ENCODE data around the gene PSMB9. TPM values are rescaled to one million over a fixed set of nuclear protein-coding genes. Genes with fewer than 3 reads are reported as not detected.

Gene PSMB9
- total RNA-seq (2014; rRNA removed; shearing (Covaris generic)), result 23.9 and 29.9 TPM in 2 replicates

DNA sequence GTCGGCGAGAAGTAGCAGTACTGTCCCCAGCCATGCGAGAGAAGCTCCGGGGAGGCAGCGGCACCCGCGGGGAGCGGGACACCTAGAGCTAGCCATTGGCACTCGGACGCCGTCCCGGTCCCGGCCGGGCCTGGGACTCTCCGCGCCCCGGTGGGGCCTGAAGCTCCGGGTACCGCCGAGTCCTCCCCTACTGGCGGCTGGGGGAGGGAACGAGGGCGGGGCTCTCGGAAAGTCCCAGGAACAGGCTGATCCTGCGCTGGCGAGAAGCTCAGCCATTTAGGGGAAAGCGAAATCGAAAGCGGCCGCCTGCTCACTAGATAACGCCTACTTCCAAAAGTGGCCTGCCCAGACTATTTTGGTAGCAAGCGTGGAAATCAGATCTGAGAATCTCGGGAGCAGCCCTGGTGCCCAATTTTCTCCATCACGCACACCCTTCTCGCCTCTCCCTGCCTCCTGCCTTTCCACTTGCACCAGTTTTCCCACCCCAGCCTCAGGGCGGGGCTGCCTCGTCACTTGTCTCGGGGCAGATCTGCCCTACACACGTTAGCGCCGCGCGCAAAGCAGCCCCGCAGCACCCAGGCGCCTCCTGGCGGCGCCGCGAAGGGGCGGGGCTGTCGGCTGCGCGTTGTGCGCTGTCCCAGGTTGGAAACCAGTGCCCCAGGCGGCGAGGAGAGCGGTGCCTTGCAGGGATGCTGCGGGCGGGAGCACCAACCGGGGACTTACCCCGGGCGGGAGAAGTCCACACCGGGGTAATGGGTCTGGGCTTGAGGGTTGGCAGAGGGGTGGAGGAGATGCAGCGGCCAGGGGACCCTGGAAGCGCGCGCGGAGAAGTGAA, at the start of gene PSMB9, which contains the start of gene TAP1:
Gene PSMB9 (plus strand): TSS at position 652 of the 835 bp plus-strand sequence. CDS start 38 bp downstream, at position 690.
Gene TAP1 (minus strand): TSS at position 164 of the 835 bp plus-strand sequence. CDS start 68 bp downstream, at position 96.

GRCh38 chr6:32816746-32817204, 37.2 kb upstream of the PSMB9 start, which contains the start of gene HLA-DOB:
TSS of gene HLA-DOB (minus strand) at chr6:32817002. CDS start at chr6:32816951, 51 bp downstream.

DNA sequence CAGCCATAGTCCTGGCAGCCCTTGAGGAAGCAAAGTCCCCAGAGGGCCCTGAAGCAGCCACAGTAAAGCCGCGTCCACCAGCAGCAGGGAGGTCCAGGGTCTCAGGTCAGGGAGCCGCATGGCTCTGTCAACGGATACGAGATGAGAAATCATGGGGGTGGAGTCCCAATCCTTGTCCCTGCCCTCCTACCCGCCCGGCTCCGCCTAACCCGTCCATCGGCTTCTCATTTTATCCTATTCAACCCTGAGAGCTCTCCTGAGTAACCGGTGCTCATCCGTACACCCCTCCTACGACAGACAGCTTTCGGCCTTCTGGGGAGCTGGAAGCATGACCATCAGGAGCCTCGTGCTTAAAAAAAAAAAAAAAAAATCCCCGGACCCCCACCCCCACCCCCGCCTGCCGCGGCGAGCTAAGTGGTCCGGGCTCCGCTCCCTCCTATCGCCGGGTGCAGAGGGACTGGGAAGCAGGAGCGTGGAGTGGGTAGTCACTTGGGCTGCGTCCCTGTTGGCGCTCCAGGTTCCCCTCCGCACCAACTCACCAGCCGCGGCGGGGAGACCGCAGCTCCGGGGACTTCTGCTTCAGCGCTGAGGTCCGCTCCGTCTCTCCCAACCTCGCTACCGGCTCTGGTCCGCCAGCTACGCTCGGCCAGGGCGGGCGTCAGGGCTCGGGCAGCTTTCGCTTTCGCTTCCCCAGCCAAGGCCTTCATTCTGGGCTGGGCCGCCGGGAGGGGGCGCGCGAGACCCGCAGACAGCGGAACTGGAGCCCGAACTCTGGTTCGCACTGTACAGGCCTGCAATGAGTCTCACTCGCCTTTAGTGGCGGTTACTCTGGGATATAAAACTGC, 15.7 kb upstream of the PSMB9 start, which contains the start of gene TAP2:
Gene TAP2 (minus strand): TSS at position 626 of the 845 bp plus-strand sequence. CDS start 506 bp downstream, at position 120.

DNA sequence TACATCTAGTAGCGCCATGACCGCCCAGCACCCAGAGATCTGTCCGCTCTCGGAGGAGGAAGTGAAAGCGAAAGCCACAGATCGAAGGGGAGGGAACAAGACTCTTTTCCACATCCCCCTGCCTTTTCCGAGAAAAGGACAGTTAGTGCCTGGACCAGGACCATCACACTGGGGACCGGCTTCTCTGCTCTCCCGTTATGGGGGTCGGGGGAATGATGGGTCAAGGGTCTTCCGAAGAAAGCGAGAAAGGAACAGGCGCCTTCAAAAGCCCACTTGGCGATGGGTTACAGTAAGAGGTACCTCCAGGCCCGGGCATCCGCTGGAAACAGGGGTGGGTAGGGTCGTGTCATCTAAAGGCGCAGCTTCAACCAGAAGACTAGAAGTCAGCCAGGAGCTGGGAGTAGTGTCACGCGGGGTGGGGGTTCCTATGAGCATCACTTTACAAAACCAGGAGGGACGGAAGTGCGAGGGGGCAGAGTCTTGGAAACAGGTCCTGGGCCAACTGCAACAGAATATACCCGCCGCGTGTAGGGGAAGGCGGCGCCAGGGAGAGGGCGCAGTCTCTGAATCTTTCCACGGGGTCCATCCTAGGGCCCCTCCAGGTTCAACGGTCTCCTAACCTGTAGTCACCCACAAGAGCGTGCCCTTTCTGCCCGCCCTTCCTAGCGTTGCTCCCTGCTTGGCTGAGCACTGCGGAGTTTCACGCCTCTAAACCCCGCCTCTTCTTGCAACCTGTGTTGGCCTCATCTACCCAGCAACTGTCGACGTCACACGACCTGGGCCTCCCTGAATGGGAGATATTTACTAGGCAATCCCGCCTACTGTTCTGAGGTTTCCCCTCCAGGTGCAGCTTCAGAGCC, 9.8 kb upstream of the PSMB9 start, which contains the start of gene PSMB8:
Gene PSMB8 (minus strand): TSS at position 69 of the 860 bp plus-strand sequence. CDS start 51 bp downstream, at position 18.

Small RNAs within 50 kb of the gene (small RNA-seq; reads per million reads assigned to genes)
- gene HLA-Z, result not detected

Other genes with a start within 250 kb of the PSMB9 start
- 1.9 and 2.0 TPM in 2 replicates for gene HLA-DQA1, start 216.8 kb upstream of the PSMB9 start, total RNA-seq (2014; rRNA removed; shearing (Covaris generic))
- gene HLA-DQB1, start 187.5 kb upstream of the PSMB9 start, total RNA-seq (2014; rRNA removed; shearing (Covaris generic)), result 3.1 and 8.3 TPM in 2 replicates
- gene HLA-DQA2, start 112.8 kb upstream of the PSMB9 start, total RNA-seq (2014; rRNA removed; shearing (Covaris generic)), result 3.1 and 3.8 TPM in 2 replicates
- gene HLA-DQB2, start 90.7 kb upstream of the PSMB9 start, total RNA-seq (2014; rRNA removed; shearing (Covaris generic)), result 0.19 TPM in 1 of 2 replicates, not detected in the other
- gene HLA-DOB, start 37.2 kb upstream of the PSMB9 start, total RNA-seq (2014; rRNA removed; shearing (Covaris generic)), result 1.7 and 2.0 TPM in 2 replicates
- gene TAP2, start 15.5 kb upstream of the PSMB9 start, total RNA-seq (2014; rRNA removed; shearing (Covaris generic)), result 55.3 and 58.2 TPM in 2 replicates
- gene PSMB8, start 10.1 kb upstream of the PSMB9 start, total RNA-seq (2014; rRNA removed; shearing (Covaris generic)), result 57.1 and 59.6 TPM in 2 replicates
- 21.4 and 24.1 TPM in 2 replicates for gene TAP1, start 488 bp upstream of the PSMB9 start, total RNA-seq (2014; rRNA removed; shearing (Covaris generic))
- gene HLA-DMB, start 86.8 kb downstream of the PSMB9 start, total RNA-seq (2014; rRNA removed; shearing (Covaris generic)), result 16.0 and 16.5 TPM in 2 replicates
- 46.9 and 55.9 TPM in 2 replicates for gene HLA-DMA, start 98.9 kb downstream of the PSMB9 start, total RNA-seq (2014; rRNA removed; shearing (Covaris generic))
- 171 and 216 TPM in 2 replicates for gene BRD2, start 114.4 kb downstream of the PSMB9 start, total RNA-seq (2014; rRNA removed; shearing (Covaris generic))
- gene HLA-DOA, start 155.4 kb downstream of the PSMB9 start, total RNA-seq (2014; rRNA removed; shearing (Covaris generic)), result 4.1 and 4.3 TPM in 2 replicates
- gene HLA-DPA1, start 219.5 kb downstream of the PSMB9 start, total RNA-seq (2014; rRNA removed; shearing (Covaris generic)), result 147 and 155 TPM in 2 replicates
- 96.3 and 110 TPM in 2 replicates for gene HLA-DPB1, start 221.8 kb downstream of the PSMB9 start, total RNA-seq (2014; rRNA removed; shearing (Covaris generic))

Measured in A375 (cell line).